Breast epithelium (tissue), 3 donors: ENCODE data around the gene TPRN.

Experiments
- POLR2A ChIP-seq: fragments of 450-650 bp; IDR thresholded peaks from one replicate; pipeline ENCODE4 v1.6.1; 2016; ENCODE audit warnings: antibody characterized with exemption, mild to moderate bottlenecking, moderate library complexity
- TF ChIP-seq, protein P1 (sequence below), 3 donors: fragments of 450-650 bp; IDR thresholded peaks; one replicate each; pipeline ENCODE4 v1.5.1; 2016 to 2017; ENCODE audit warnings: antibody characterized with exemption in 3 of 3, mild to moderate bottlenecking in 3 of 3, moderate library complexity in 3 of 3

DNA sequence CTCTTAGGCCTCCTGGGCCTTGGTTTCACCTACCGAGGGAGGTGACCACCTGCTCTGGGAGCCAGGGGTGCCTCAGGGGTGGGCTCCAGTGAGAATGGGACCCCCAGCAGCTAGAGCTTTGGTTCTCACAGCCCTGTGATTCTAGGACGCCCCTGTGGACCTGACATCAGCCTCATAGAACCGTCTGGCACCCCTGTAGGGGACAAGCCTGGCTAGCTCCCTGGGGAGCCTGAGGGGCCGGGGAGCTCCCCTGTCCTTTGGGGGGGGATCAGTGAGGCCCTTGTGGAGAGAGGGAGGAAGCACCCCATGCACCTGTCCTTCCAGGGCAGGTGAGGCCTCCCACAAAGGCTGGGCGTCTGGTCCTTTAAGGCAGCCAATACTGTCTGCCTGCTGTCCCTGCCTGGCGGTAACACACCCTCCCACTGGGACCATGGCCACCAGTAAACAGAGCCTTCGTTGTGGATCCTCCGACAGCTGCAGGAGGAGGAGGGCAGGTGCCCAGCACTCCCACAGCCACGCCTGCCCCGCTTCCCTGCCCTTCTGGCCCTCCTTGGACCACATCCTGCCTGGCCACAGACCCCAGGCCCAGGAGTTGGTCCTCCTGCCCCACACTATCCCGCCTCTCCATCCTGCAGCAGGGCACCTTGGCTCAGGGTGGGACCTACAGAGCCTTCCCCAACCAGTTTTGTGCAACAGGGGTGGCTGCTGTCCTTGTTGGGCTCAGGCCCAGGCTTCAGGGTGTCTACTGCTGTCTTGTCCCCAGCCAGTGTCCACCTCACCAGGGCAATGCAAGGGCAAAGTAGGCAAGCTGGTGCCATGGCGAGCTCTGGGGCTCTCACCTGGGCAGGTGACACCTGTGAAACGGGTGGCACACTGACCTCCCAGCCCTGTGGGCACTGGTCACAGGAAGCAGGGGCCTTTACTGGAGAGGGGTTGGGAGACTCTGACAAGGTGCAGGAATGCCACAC, 37.5 kb upstream of the TPRN start:
- TF ChIP-seq, protein P1, sequence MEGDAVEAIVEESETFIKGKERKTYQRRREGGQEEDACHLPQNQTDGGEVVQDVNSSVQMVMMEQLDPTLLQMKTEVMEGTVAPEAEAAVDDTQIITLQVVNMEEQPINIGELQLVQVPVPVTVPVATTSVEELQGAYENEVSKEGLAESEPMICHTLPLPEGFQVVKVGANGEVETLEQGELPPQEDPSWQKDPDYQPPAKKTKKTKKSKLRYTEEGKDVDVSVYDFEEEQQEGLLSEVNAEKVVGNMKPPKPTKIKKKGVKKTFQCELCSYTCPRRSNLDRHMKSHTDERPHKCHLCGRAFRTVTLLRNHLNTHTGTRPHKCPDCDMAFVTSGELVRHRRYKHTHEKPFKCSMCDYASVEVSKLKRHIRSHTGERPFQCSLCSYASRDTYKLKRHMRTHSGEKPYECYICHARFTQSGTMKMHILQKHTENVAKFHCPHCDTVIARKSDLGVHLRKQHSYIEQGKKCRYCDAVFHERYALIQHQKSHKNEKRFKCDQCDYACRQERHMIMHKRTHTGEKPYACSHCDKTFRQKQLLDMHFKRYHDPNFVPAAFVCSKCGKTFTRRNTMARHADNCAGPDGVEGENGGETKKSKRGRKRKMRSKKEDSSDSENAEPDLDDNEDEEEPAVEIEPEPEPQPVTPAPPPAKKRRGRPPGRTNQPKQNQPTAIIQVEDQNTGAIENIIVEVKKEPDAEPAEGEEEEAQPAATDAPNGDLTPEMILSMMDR (IDR thresholded peaks at IDR 0.05), result no peak
- no peak for TF ChIP-seq POLR2A
